Measurements from ENCODE around the gene C12orf60. TPM values are rescaled to one million over a fixed set of nuclear protein-coding genes. Genes with fewer than 3 reads are reported as not detected.

C12orf60 gene
- total RNA-seq, 4 donors from 2014 or later: 0.20 to 2.1 (median 0.89) TPM

GRCh38 chr12:14776236-14776961 is 27.1 kb upstream of the C12orf60 start:
- H3K27me3 ChIP-seq: no peaks in the 10 kb centered on the region
- DNase-seq (ENCODE audit: low spot score in 2 of 2): no peak
- peaks cover 0 to 54% (median 9%) of the 10 kb centered on the region in 4 donors for H3K4me1 ChIP-seq
- H3K4me3 ChIP-seq: peak overlapping the region in 2 of 4 donors; percentile 66 to 80
- WGBS, 2 donors: 56 to 62% methylated on average over 5 of the region's 5 CpGs
- no peaks in the 10 kb centered on the region for H3K36me3 ChIP-seq
- no peak for TF ChIP-seq POLR2A (IDR thresholded peaks at IDR 0.05)
- TF ChIP-seq CTCF (IDR thresholded peaks at IDR 0.05): peak in 2 of 5 experiments; percentile 8 to 34
- no peak for TF ChIP-seq EP300 (IDR thresholded peaks at IDR 0.05)
- H3K9me3 ChIP-seq: no peaks in the 10 kb centered on the region
- peak overlapping the region; percentile 88 to 99 (median 94) for H3K27ac ChIP-seq

GRCh38 chr12:14777271-14777670 is 26.2 kb upstream of the C12orf60 start:
- WGBS, 2 donors: 28 to 45% methylated on average over 3 of the region's 3 CpGs
- Histone ChIP-seq H3K27me3 (no peaks in the 10 kb centered on the region), H3K4me1 (peaks cover 0 to 45% (median 7%) of the 10 kb centered on the region in 4 donors), H3K4me3 (no peak overlapping the region), H3K36me3 (no peaks in the 10 kb centered on the region), H3K9me3 (no peaks in the 10 kb centered on the region), H3K27ac (peak overlapping the region in 3 of 4 donors; percentile 38 to 99 (median 93))
- TF ChIP-seq POLR2A (IDR thresholded peaks at IDR 0.05) (no peak), EP300 (IDR thresholded peaks at IDR 0.05) (no peak), CTCF (IDR thresholded peaks at IDR 0.05) (no peak)
- DNase-seq (ENCODE audit: low spot score in 2 of 2): no peak

DNA sequence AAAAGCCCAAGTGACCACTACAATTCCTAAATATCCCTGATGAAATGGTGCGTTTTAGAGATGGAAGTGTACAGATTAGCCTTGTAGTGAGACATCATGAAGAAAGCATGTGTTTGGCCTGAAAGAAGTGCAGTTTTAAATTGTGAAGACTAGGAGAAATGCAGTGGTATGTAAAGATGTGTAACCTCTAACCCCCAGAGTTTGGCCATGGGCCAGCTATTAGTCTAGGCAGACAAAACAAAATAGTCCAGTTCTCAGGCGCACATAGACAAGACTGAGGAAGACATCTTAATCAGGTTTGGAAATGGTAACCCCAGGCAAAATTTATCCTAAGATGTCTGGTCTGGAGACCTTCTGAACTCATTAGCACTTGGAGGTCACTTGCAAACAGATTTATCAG is 23.6 kb upstream of the C12orf60 start:
- no peaks in the 10 kb centered on the region for H3K27me3 ChIP-seq
- H3K27ac ChIP-seq: peak overlapping the region in 1 of 4 donors; percentile 35
- WGBS, 2 donors: 60 to 78% methylated on average over 2 of the region's 2 CpGs
- H3K9me3 ChIP-seq: no peaks in the 10 kb centered on the region
- no peak for TF ChIP-seq EP300 (IDR thresholded peaks at IDR 0.05)
- no peak for TF ChIP-seq CTCF (IDR thresholded peaks at IDR 0.05)
- no peak for TF ChIP-seq POLR2A (IDR thresholded peaks at IDR 0.05)
- peaks cover 0 to 10% (median 0%) of the 10 kb centered on the region in 3 donors for H3K36me3 ChIP-seq
- no peak overlapping the region for H3K4me3 ChIP-seq
- H3K4me1 ChIP-seq: peaks cover 0 to 44% (median 4%) of the 10 kb centered on the region in 4 donors
- DNase-seq (ENCODE audit: low spot score in 2 of 2): no peak

- Histone ChIP-seq H3K4me3 (peak overlapping the region in 1 of 4 donors; percentile 20), H3K9me3 (no peaks in the 10 kb centered on the region), H3K36me3 (peaks cover 0 to 17% (median 0%) of the 10 kb centered on the region in 3 donors), H3K27ac (peak overlapping the region in 2 of 4 donors; percentile 26 to 35), H3K4me1 (peaks cover 0 to 40% (median 3%) of the 10 kb centered on the region in 4 donors), H3K27me3 (no peaks in the 10 kb centered on the region)
- DNase-seq (ENCODE audit: low spot score in 2 of 2): no peak
- 78 to 92% methylated on average over 3 of the region's 3 CpGs for WGBS, 2 donors
- TF ChIP-seq CTCF (IDR thresholded peaks at IDR 0.05) (no peak), POLR2A (IDR thresholded peaks at IDR 0.05) (no peak), EP300 (IDR thresholded peaks at IDR 0.05) (no peak)
These were observed 22.6 kb upstream of the C12orf60 start for GRCh38 chr12:14780859-14781258.

DNA sequence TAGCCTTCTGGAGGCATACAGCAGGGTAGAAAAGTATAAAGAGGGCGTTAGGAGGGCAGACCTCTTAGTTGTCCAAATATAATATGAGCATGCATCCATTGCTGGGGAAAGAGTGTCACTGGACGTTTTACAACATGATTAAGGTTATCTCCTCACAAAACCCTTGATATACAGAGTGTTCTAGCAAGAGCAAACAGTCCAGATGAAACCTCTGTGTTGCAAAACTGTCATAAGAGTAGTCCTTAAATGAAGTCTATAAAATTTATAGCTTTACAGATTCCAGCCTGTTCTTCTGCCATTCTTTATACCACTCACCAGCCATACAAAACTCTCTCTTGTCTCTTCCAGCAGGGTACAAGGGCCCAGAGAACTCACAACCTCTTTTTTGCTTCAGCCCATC is 21.9 kb upstream of the C12orf60 start:
- no peaks in the 10 kb centered on the region for H3K27me3 ChIP-seq
- no peaks in the 10 kb centered on the region for H3K9me3 ChIP-seq
- H3K4me3 ChIP-seq: no peak overlapping the region
- H3K4me1 ChIP-seq: peaks cover 0 to 33% (median 0%) of the 10 kb centered on the region in 4 donors
- TF ChIP-seq EP300 (IDR thresholded peaks at IDR 0.05) (no peak), CTCF (IDR thresholded peaks at IDR 0.05) (no peak), POLR2A (IDR thresholded peaks at IDR 0.05) (no peak)
- peaks cover 0 to 23% (median 0%) of the 10 kb centered on the region in 3 donors for H3K36me3 ChIP-seq
- no peak for DNase-seq (ENCODE audit: low spot score in 2 of 2)
- WGBS, 2 donors: 74 to 83% methylated on average over 2 of the region's 2 CpGs
- no peak overlapping the region for H3K27ac ChIP-seq
